Bronchial epithelial cell (primary cell): ENCODE results near the gene COX7A2. TPM values are rescaled to one million over a fixed set of nuclear protein-coding genes. Genes with fewer than 3 reads are reported as not detected.

ENCODE experiments used
- DNase-seq: peaks from one replicate; pipeline ENCODE4 v3.0.0-alpha.2; 2010; ENCODE audit warnings: low read depth
- FAIRE-seq: peaks from 2 replicates; lab custom pipeline; 2011; peaks lifted over from hg19 to GRCh38; lab: Jason Lieb, UNC
- H3K27me3 ChIP-seq: 2 replicates; pipeline ENCODE4 v1.5.1; 2011; ENCODE audit warnings: low read length; ENCODE audit not compliant: control insufficient read depth, insufficient read depth
- H3K36me3 ChIP-seq: 2 replicates; pipeline ENCODE4 v1.5.1; 2011; ENCODE audit warnings: low read length; ENCODE audit not compliant: control insufficient read depth, insufficient read depth
- H3K4me3 ChIP-seq: 2 replicates; pipeline ENCODE4 v1.5.1; 2011; ENCODE audit warnings: mild to moderate bottlenecking, low read depth, low read length, control low read depth
- CTCF ChIP-seq: IDR thresholded peaks from 2 replicates; pipeline ENCODE4 v1.5.1; 2011; ENCODE audit warnings: mild to moderate bottlenecking, moderate library complexity, low read length, control low read depth, inconsistent platforms; ENCODE audit not compliant: insufficient read depth, severe bottlenecking
- total RNA-seq: library from RNA; depleted of rRNA; stranded (reverse); fragments of >200 nt; gene quantifications from 2 replicates; pipeline ENCODE4 v1.2.1, GENCODE V29; 2014

Gene COX7A2
- total RNA-seq, 1 donor from 2014 or later = 176 TPM

GRCh38 chr6:75230484-75231325 is 12.9 kb downstream of the COX7A2 start:
- TF ChIP-seq CTCF = peak; percentile 61
- FAIRE-seq = no peak

GRCh38 chr6:75224303-75224926 is 19.2 kb downstream of the COX7A2 start:
- no peak overlapping the region for H3K4me3 ChIP-seq

More at GRCh38 chr6:75230484-75231325, 12.9 kb downstream of the COX7A2 start:
- H3K4me3 ChIP-seq = no peak overlapping the region
- no peaks in the 10 kb centered on the region for H3K36me3 ChIP-seq
- H3K27me3 ChIP-seq = no peaks in the 10 kb centered on the region
- peak; percentile 52 for DNase-seq

GRCh38 chr6:75223428-75223827 is 20.2 kb downstream of the COX7A2 start:
- DNase-seq (no peak), FAIRE-seq (no peak)
- no peak for TF ChIP-seq CTCF
- no peaks in the 10 kb centered on the region for H3K27me3 ChIP-seq
- no peak overlapping the region for H3K4me3 ChIP-seq
- H3K36me3 ChIP-seq = no peaks in the 10 kb centered on the region

More at GRCh38 chr6:75224303-75224926, 19.2 kb downstream of the COX7A2 start:
- H3K36me3 ChIP-seq = no peaks in the 10 kb centered on the region
- H3K27me3 ChIP-seq = no peaks in the 10 kb centered on the region
- TF ChIP-seq CTCF = no peak
- DNase-seq = no peak
- peak; percentile 40 for FAIRE-seq

GRCh38 chr6:75222261-75222660 is 21.3 kb downstream of the COX7A2 start:
- no peak for TF ChIP-seq CTCF
- FAIRE-seq (no peak), DNase-seq (no peak)
- Histone ChIP-seq H3K4me3 (no peak overlapping the region), H3K27me3 (no peaks in the 10 kb centered on the region), H3K36me3 (no peaks in the 10 kb centered on the region)

- no peaks in the 10 kb centered on the region for H3K27me3 ChIP-seq
- no peaks in the 10 kb centered on the region for H3K36me3 ChIP-seq
- no peak overlapping the region for H3K4me3 ChIP-seq
- FAIRE-seq = no peak
- no peak for TF ChIP-seq CTCF
- no peak for DNase-seq
Observed at GRCh38 chr6:75221116-75221515, 22.5 kb downstream of the COX7A2 start.
